NCI-H69 (cell line): ENCODE measurements around the gene GIMAP4.
"Not testable (repeated sequence)": the region's sequence is repeated elsewhere in the genome, so short reads cannot be mapped to it uniquely, and the experiment has no call there.

Experiments
- DNase-seq: peaks from one replicate; lab custom pipeline; 2025; lab: John Stamatoyannopoulos, UW

The GIMAP4 gene

DNA sequence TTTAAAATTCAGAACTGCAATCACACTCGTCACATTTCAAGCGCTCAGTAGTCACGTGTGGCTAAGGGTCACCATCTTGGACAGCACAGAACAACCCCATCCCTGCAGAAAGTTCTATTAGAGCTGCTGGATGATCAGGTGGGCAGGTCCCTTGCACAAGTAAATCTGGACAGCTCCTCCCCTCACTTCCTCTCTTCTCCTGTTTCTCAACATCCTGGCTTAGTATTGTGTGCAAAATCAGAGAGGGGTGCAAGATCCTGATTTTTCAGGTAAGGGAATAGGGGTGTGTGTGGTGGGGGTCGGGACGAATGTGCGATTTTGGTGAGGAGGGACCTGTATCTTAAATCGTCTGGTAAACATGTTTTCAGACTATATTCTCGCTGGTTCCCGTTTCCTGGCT is at the start of gene GIMAP4:
TSS of gene GIMAP4 (plus strand) at position 222 of the 400 bp plus-strand sequence. CDS start 2,512 bp downstream, outside the sequence.
- DNase-seq: no peak

DNA sequence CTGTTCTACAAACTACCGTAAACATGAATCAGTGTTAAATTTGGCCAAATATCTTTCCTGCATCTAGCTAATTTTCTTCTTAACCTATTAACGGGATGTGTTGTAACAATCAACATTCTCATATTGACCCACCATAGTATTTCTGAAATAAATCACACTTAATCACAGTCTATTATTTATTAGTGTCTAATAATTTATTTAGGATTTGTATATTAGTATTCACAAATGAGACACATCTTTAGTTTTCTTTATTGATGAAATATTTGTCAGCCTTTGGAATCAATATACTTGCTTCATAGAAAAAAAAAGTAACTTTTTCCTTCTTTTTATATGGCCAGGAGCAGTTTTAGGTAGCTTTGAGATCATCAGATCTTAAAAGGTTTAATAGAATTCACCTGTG is 47.9 kb upstream of the GIMAP4 start:
- no peak for DNase-seq

DNA sequence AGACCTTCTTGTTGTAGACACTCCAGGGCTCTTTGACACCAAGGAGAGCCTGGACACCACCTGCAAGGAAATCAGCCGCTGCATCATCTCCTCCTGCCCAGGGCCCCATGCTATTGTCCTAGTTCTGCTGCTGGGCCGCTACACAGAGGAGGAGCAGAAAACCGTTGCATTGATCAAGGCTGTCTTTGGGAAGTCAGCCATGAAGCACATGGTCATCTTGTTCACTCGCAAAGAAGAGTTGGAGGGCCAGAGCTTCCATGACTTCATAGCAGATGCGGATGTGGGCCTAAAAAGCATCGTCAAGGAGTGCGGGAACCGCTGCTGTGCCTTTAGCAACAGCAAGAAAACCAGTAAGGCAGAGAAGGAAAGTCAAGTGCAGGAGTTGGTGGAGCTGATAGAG is 47.0 kb upstream of the GIMAP4 start:
- no peak for DNase-seq

GRCh38 chr7:150522931-150523330 is 44.3 kb upstream of the GIMAP4 start:
- not testable (repeated sequence) for DNase-seq

DNA sequence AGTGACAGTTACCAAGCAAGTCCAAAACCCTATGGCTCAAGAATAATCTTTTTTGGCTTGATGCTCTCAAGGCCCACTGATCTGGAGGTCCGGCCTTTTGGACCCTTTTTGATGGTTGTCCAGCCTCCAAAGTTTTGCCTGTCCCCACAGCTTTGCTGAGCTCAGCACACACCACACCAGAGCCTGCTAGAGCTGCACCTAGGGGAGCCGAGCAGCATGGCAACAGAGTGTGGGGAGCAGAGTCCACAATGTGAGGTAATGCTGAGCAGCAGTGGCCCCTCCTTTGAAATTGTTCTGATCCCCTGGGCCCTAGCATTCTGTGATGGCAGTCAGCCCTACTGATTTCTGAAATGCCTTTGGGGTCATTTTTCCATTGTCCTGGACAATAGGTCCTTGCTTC is 43.2 kb upstream of the GIMAP4 start:
- no peak for DNase-seq

DNA sequence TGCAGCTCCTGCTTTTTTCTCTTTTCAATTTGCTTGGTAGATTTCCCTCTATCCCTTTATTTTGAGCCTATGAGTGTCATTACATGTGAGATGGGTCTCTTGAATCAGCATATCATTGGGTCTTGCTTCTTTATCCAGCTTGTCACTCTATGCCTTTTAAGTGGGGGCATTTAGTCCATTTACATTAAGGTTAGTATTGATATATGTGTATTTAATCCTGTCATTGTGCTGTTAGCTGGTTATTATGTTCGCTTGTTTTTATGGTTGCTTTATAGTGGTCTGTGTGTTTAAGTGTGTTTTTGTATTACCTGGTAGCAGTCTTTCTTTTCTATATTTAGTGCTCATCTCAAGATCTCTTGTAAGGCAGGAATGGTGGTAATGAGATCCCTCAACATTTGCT is 35.5 kb upstream of the GIMAP4 start:
- DNase-seq: no peak

DNA sequence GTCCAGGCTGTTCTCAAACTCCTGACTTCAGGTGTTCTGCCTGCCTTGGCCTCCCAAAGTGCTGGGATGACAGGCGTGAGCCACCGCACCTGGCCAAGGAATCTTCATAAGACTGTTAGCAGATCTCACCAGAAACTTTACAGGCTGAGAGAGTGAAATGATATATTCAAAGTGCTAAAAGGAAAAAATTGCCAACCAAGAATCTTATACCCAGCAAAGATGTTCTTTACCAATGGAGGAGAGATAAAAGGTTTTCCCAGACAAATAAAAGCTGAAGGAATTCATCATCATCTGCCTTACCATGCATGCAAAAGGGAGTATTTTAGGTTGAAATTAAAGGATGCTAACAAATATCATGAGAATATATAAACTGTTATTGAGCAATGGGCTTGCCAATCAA is 28.9 kb upstream of the GIMAP4 start:
- no peak for DNase-seq

- no peak for DNase-seq
These were observed 14.0 kb upstream of the GIMAP4 start for GRCh38 chr7:150553163-150553562.

DNA sequence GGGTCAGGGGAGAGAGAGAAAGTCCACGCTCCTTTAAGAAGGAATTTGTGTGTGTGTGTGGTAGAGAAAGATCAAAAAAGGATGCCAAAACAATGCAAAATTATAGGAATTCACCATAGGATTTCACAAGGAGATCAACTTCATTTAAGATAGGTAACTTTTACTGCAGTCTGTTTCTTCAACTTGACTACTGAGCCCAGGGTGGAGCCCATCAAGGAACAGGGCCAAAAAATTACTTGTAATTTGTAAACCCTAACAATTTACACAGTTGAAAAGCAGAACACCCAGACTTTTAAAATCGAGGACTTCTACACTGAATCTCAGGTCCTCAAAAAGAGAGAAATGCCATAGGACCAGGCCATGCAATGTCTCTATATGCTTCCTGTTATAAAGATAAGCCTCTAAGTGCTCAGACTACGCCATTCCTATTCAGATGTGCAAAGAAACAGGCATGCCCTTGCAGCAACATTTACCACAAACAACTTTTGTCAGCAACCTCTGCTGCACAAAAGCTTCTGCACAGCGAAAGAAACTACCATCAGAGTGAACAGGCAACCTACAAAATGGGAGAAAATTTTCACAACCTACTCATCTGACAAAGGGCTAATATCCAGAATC is 10.6 kb upstream of the GIMAP4 start:
- no peak for DNase-seq

DNA sequence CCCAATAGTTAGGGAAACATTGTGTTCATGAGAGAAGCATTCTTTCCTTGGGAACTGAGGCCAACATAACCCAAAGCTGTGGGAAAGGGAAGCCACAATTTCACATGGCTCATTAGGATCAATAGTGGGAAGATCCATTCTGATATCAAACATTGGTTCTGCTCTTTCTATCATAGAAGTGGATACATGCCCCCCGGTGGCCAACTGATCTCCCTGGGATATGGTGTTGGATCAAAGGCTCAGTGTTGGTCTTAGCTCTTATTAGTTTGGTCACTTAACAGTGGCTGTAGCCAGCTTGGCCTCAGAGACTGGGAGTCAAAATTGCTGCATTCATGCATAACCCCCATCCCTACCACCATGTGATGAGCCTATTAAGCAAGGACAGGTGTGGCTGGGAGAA is 6.7 kb upstream of the GIMAP4 start:
- DNase-seq: no peak

GRCh38 chr7:150562919-150563318 is 4.3 kb upstream of the GIMAP4 start:
- no peak for DNase-seq

DNA sequence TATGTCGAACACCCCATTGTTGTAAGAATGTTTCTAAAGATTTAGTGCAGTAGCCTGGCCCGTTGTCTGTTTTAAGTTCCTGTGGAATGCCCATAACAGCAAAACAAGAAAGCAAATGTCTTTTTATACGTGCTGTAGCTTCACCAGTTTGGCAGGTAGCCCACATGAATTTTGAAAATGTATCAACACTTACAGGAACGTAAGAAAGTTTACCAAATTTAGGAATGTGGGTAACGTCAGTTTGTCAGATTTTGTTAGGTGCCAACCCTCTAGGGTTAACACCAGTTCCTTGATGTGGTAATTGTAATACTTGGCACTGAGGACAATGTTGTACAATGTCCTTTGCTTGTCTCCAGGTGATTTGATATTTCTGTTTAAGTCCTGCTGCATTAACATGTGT is 3.2 kb upstream of the GIMAP4 start:
- DNase-seq: no peak

DNA sequence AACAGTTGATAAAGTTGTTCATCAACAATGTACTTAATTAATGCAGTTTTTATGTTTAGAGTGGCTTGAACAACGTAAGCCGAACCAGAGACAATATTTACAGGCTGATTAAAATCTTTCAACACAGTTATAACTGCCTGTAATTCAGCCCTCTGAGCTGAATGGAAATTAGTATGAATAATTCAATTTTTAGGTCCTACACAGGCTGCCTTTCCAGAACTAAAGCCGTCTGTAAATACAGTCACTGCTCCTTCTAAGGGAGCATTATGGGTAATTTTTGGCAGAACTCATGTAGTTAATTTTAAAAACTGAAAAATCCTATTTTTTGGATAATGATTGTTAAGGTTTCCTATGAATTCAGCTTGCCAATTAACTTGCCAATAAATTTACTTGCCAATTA is 2.6 kb upstream of the GIMAP4 start:
- DNase-seq: no peak

DNA sequence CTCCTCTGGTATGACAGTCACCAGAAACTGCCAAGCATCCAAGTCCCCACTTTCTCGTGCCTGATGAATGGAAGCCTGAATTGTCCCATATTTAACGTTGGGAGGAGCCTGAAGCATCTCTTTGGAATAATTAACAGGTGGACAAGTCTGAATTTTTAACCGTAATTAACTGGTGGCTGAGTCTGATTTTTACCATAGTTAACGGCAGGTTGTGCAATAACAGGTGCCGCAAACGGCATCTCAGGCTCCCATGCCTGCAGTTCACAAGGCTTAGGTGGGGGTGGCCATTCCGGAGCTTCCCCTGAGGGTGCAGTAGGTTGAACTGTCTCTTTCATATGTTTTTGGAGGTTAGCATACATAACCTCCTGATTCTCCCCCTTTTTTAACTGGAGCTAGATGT is 2.0 kb upstream of the GIMAP4 start:
- no peak for DNase-seq

DNA sequence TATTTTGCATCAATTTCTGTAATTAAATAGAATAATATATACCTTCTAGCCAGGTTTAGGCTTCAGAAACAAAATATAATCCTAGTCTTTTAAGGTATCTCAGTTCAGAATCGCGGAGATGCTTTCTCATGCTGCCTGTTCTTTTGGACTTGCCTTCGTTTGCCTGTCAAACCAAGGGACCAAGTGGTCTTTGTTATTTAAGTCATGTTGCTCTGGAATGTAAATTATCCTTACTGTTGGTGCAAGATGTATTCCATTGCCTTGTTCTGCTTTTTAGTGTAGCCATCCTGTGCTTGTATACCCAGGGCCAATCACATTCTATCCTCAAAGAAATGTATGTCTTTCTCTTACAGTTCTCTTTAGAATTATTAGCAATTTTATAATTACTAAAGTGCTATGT is 1.1 kb upstream of the GIMAP4 start:
- DNase-seq: no peak

GRCh38 chr7:150566572-150566971 is 618 bp upstream of the GIMAP4 start:
- DNase-seq: no peak

DNA sequence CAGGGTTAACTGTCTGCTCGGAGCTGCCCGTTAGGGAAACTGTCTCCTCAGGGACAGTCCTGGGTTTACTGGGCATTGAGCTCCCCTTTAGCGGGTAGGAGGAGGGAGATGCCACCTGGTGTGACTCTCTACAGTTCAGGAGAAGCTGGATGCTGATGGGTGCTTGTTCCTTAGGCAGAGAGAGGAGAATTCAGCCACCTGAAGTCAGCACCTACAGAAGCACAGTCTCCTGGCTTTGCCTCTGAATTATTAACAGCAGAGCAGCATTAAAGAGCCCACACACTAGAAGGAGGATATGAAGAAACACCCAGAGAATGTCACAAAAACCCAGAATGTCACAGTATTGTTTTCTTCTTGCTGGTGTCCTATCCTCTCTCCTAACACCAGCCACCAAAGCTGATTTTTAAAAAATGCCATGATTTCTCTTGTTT is 696 bp downstream of the GIMAP4 start:
- DNase-seq: no peak

DNA sequence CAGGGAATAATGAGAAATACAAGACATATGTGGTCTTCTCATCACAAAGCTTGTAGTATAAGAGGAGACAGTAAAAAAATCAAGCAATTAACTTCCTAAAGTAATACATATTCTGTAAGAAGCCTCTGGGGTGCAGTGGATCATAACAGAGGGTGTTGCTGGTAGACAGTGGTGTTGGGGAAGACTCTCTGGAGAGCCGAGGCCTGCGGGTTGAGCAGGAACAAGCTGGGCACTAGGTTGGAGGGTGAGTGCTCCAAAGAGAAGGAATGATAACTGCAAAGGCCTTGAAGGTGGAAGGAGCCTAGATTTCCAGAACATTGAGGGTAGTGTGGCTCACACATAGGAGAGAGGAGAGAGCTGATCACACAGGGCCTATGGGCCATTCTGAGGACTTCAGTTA is 1.5 kb downstream of the GIMAP4 start:
- no peak for DNase-seq

- DNase-seq: no peak
These were observed 2.2 kb downstream of the GIMAP4 start for GRCh38 chr7:150569245-150569955.

DNA sequence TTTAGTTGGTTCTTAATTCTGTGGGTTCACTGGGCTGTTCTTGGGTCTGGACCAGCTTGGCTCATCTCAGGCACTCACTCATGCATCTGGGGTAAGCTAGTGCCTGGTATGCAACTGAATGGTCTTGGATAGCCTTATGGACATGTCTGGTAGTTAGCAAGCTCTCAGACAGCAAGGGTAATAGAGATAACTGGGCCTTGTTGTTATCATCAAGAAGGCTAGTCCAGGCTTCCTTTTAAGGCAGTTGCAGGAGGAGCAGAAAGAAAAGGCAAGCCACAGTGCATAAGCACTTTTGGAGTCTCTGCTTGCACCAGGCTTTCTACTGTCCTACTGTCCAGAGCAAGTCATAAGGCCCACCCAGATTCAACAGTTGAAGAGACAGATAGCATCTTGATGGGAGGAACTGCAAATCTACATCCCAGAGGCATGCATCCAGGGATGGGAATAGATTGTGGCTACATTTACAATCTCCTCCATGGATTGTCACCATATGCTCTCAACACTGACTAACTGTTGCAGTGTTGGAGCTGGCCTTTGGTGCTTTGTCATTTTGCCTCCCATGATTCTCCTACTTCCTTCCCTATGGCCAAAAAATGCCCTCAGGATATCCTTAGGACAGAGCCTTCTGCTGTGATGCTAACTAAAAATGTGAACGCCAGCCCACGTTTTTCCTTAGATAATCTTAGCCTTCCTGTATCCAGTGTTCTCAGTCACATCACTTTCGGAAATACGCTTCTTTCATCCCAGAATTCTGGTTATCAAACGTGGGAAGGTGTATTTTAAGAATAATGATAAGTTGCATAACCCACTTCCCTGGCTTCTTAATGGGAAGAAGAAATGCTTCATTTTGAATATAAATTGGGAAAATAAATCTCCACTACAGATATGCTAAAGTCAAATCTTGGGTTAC is 3.6 kb downstream of the GIMAP4 start:
- no peak for DNase-seq

- no peak for DNase-seq
These were observed 5.3 kb downstream of the GIMAP4 start for GRCh38 chr7:150572496-150572895.

DNA sequence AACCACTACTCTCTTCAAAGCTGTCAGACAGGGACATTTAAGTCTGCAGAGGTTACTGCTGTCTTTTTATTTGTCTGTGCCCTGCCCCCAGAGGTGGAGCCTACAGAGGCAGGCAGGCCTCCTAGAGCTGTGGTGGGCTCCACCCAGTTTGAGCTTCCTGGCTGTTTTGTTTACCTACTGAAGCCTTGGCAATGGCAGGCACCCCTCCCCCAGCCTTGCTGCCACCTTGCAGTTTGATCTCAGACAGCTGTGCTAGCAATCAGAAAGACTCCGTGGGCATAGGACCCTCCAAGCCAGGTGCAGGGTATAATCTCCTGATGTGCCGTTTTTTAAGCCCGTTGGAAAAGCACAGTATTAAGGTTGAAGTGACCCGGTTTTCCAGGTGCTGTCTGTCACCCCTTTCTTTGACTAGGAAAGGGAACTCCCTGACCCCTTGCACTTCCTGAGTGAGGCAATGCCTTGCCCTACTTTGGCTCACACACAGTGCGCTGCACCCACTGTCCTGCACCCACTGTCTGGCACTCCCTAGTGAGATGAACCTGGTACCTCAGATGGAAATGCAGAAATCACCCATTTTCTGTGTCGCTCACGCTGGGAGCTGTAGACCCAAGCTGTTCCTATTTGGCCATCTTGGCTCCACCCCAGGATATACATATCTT is 12.9 kb downstream of the GIMAP4 start:
- not testable (repeated sequence) for DNase-seq
